ENCODE measurements around the gene MAD1L1.

DNA sequence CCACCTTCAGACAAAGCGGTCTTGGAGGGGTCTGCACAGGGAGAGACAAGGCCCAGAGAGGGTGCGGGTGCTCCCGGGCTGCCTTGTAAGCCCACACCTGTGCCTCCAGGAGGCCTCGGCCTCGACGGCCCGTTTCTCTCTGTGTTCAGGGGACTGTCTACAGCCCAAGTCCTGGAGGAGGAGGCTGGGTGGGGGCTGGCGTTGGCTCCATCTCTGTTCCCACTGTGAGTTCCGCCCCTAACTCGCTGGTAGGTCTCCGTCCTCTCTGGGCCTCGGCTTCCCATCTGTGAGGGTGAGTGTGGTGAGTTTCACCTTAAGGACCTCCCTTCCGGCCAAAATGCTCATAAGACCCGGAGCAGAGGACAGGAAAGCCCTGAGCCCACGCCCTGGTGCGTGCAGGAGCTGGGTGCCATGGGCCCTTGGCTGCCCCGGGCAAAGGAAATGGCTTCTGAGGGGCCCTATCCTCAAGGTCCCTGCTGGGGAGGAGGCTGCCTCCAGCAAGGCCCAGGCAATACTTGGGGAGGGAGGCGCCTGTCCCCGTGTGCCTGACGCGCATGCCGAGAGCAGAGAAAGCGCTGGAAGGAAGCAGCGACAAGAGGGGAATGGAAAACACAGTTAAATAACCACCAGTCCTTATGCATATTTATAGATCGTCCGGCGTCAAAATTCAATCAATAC is 285.8 kb downstream of the MAD1L1 start:
- no peak for TF ChIP-seq POLR2A (IDR thresholded peaks at IDR 0.05)
- TF ChIP-seq, protein P1, sequence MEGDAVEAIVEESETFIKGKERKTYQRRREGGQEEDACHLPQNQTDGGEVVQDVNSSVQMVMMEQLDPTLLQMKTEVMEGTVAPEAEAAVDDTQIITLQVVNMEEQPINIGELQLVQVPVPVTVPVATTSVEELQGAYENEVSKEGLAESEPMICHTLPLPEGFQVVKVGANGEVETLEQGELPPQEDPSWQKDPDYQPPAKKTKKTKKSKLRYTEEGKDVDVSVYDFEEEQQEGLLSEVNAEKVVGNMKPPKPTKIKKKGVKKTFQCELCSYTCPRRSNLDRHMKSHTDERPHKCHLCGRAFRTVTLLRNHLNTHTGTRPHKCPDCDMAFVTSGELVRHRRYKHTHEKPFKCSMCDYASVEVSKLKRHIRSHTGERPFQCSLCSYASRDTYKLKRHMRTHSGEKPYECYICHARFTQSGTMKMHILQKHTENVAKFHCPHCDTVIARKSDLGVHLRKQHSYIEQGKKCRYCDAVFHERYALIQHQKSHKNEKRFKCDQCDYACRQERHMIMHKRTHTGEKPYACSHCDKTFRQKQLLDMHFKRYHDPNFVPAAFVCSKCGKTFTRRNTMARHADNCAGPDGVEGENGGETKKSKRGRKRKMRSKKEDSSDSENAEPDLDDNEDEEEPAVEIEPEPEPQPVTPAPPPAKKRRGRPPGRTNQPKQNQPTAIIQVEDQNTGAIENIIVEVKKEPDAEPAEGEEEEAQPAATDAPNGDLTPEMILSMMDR (IDR thresholded peaks at IDR 0.05): no peak
